AG09319 (cell line): ENCODE results near the gene CD47.
A peak's percentile ranks its signal among the peaks of the same experiment; 100 is the strongest.

ENCODE experiments used
- DNase-seq: peaks from one replicate; pipeline ENCODE4 v3.0.0-alpha.2; 2010; ENCODE audit warnings: low read depth; ENCODE audit errors: extremely low read depth
- CTCF ChIP-seq: IDR thresholded peaks from 2 replicates; pipeline ENCODE4 v1.5.1; 2011; ENCODE audit warnings: low read depth, mild to moderate bottlenecking, inconsistent platforms, low read length, moderate library complexity

CD47 gene

GRCh38 chr3:108131475-108132134 lies 40.8 kb upstream of the CD47 start:
- no peak for DNase-seq
- TF ChIP-seq CTCF, result no peak

DNA sequence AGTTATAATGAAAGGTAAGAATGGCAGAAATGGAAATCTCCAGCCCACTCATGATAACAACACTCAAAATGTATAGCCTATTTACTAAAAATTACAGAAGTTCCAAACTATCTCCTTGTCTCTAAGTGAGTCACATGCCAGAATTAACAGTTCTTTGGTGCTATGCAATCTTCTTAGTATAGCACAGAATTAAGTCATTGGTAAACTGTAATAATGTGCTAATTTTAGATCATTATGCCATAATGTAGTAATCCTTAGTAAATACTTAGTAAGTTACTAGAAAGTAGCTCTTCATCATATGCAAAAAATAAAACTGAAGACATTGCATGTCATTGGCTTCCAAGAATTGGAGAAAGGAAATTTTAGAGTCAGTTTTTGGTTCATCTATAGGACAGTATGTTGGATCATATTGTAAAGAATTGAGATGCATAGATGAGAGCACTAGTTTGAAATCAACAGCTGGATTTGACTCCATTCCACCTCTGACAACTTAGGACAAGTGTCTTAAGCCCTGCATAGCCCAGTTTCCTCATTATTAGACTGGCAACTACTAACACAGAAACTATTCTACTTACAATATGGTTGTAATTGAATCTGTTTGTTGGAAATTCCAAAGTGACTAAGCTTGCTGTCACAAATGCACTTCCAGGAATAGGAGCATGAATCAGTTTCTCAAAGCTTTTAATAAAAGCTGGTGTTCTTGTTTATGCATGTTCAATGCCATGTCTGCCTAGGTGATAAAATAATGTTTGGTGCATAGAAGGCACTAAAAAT lies 40.1 kb upstream of the CD47 start:
- DNase-seq, result peak; percentile 59

GRCh38 chr3:108130236-108130635 lies 39.4 kb upstream of the CD47 start:
- TF ChIP-seq CTCF, result no peak
- no peak for DNase-seq

More for the DNA sequence above, 40.1 kb upstream of the CD47 start:
- no peak for TF ChIP-seq CTCF

GRCh38 chr3:108127301-108127988 lies 36.6 kb upstream of the CD47 start:
- no peak for TF ChIP-seq CTCF
- no peak for DNase-seq

GRCh38 chr3:108126348-108126747 lies 35.5 kb upstream of the CD47 start:
- TF ChIP-seq CTCF, result no peak

DNA sequence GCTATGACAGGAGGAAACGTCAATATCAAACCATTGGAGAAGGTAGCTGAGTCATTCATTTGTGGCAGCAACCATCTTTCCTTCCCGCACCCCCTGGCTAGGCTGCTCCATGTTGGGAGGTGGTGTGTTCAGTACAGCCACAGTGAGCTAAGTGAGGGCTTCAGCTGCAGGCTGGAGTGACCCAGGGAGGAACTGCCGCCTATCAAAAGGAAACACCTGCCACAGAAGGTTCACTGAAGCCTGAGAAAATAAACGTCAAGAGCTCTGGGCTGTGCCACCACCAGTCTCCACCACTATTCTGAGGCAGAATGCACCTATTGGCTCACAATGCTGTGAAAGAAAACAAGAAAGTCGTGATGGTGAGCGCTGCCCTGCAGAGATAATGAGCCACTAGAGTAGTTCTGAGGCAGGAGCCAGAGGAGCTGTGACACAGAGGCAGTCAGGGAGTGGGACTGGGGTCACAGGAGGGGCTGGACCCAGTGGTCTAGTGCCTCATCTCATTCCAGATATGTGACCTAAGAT lies 34.8 kb upstream of the CD47 start:
- TF ChIP-seq CTCF, result no peak
- DNase-seq, result no peak

More at GRCh38 chr3:108126348-108126747, 35.5 kb upstream of the CD47 start:
- DNase-seq, result no peak
